B cell (primary cell): ENCODE results near the gene URAD. TPM values are rescaled to one million over a fixed set of nuclear protein-coding genes. Genes with fewer than 3 reads are reported as not detected.
A peak's percentile ranks its signal among the peaks of the same experiment; 100 is the strongest.

Source experiments
- ATAC-seq: fragments of 200-7000 bp; cut with Tn5 transposase; one replicate; pipeline ENCODE4 v1.10.0; 2021; ENCODE audit warnings: low read depth, mild to moderate bottlenecking, moderate number of reproducible peaks, moderate library complexity
- CTCF ChIA-PET: fragments of 350-600 bp; sonication (Branson Sonifier 250); formaldehyde crosslinking; loops from one replicate; lab custom pipeline; 2021; ENCODE audit warnings: antibody characterized with exemption, inconsistent platforms; lab: Charles Lee
- POLR2A ChIA-PET: fragments of 350-600 bp; sonication (Branson Sonifier 250); formaldehyde crosslinking; loops from one replicate; lab custom pipeline; 2021; ENCODE audit warnings: antibody characterized with exemption; lab: Charles Lee
- DNase-seq: peaks from one replicate; pipeline ENCODE4 v3.0.0; 2013
- H2AFZ ChIP-seq: 2 replicates; pipeline ENCODE4 v1.6.1; 2012; ENCODE audit warnings: mild to moderate bottlenecking, low read depth, low read length; ENCODE audit not compliant: insufficient read depth, poor library complexity, severe bottlenecking
- H3K27ac ChIP-seq, 2 donors: 1 replicate in 1 of 2; 2 replicates in 1 of 2; pipeline ENCODE4 v1.5.1; 2012 to 2013; ENCODE audit warnings: low read length in 2 of 2, mild to moderate bottlenecking in 2 of 2, moderate library complexity in 1 of 2
- H3K27me3 ChIP-seq, 4 experiments: fragments of 200-600 bp in 1 of 4; sonication (generic) in 1 of 4; replicated peaks in 1 of 4; 1 replicate in 2 of 4; 2 replicates in 2 of 4; pipeline versions ENCODE4 v1.6.1 to v1.7.0; 2013 to 2016; ENCODE audit warnings: low read length in 3 of 4, mild to moderate bottlenecking in 2 of 4, mixed read lengths in 1 of 4, moderate library complexity in 1 of 4; ENCODE audit not compliant: insufficient read depth in 4 of 4, control insufficient read depth in 3 of 4; ENCODE audit errors: control extremely low read depth in 1 of 4
- H3K36me3 ChIP-seq, 2 experiments: replicated peaks in 1 of 2; 1 replicate in 1 of 2; 2 replicates in 1 of 2; pipeline versions ENCODE4 v1.6.1 to v1.7.1; 2013; ENCODE audit warnings: low read length in 1 of 2; ENCODE audit not compliant: insufficient read depth in 2 of 2, control insufficient read depth in 1 of 2; ENCODE audit errors: control extremely low read depth in 1 of 2, extremely low read depth in 1 of 2
- H3K4me1 ChIP-seq, 2 donors: fragments of 200-600 bp in 1 of 2; sonication (generic) in 1 of 2; 1 replicate in 1 of 2; 2 replicates in 1 of 2; pipeline versions ENCODE4 v1.5.1 to v1.6.1; 2013 to 2017; ENCODE audit warnings: low read length in 2 of 2; ENCODE audit not compliant: control insufficient read depth in 2 of 2, insufficient read depth in 2 of 2
- H3K4me2 ChIP-seq: replicated peaks from 2 replicates; pipeline ENCODE3; 2012; ENCODE audit warnings: mild to moderate bottlenecking, low read depth, low read length; ENCODE audit not compliant: poor library complexity, severe bottlenecking
- H3K4me3 ChIP-seq, 5 experiments: fragments of 200-600 bp in 1 of 5; sonication (generic) in 1 of 5; 1 replicate in 3 of 5; 2 replicates in 2 of 5; pipeline versions ENCODE4 v1.5.1 to v1.7.0; 2011 to 2016; ENCODE audit warnings: low read length in 4 of 5, mild to moderate bottlenecking in 4 of 5, low read depth in 2 of 5, control low read depth in 1 of 5, moderate library complexity in 1 of 5; ENCODE audit not compliant: insufficient read depth in 1 of 5; ENCODE audit errors: control extremely low read depth in 1 of 5, extremely low read depth in 1 of 5
- H3K79me2 ChIP-seq: fragments of 200-600 bp; sonication (generic); one replicate; pipeline ENCODE4 v1.6.0; 2016; ENCODE audit warnings: low read length; ENCODE audit not compliant: control insufficient read depth, insufficient read depth
- H3K9ac ChIP-seq: fragments of 200-600 bp; sonication (generic); 2 replicates; pipeline ENCODE4 v1.6.1; 2017; ENCODE audit warnings: mild to moderate bottlenecking, low read length, moderate library complexity
- H3K9me3 ChIP-seq, 3 donors: one replicate each; pipeline versions ENCODE4 v1.6.1 to v1.7.1; 2013; ENCODE audit warnings: low read length in 2 of 3; ENCODE audit not compliant: control insufficient read depth in 2 of 3, insufficient read depth in 1 of 3; ENCODE audit errors: control extremely low read depth in 1 of 3
- H4K20me1 ChIP-seq: 2 replicates; pipeline ENCODE4 v1.6.0; 2012; ENCODE audit warnings: mild to moderate bottlenecking, low read length; ENCODE audit not compliant: insufficient read depth, control insufficient read depth, poor library complexity, severe bottlenecking
- H3K27ac Mint-ChIP-seq: one replicate; pipeline ENCODE4 v1.8.0; 2021; ENCODE audit warnings: mixed read lengths
- H3K27me3 Mint-ChIP-seq: one replicate; pipeline ENCODE4 v1.8.0; 2021; ENCODE audit warnings: mixed read lengths
- H3K4me1 Mint-ChIP-seq: one replicate; pipeline ENCODE4 v1.8.0; 2021; ENCODE audit warnings: mixed read lengths
- H3K4me3 Mint-ChIP-seq: one replicate; pipeline ENCODE4 v1.8.0; 2021; ENCODE audit warnings: mixed read lengths
- H3K9me3 Mint-ChIP-seq: one replicate; pipeline ENCODE4 v1.8.0; 2022; ENCODE audit warnings: mixed read lengths; ENCODE audit not compliant: insufficient read depth
- EZH2 ChIP-seq: IDR thresholded peaks from 2 replicates; pipeline ENCODE4 v1.6.1; 2012; ENCODE audit warnings: borderline replicate concordance, low read depth, mild to moderate bottlenecking, moderate library complexity, low read length; ENCODE audit not compliant: insufficient read depth, poor library complexity, severe bottlenecking
- WGBS: methylation state at CpG from one replicate; pipeline ENCODE4 v1.1.5; 2013; ENCODE audit warnings: missing lambda C conversion rate; ENCODE audit not compliant: insufficient coverage; 5-methylcytosine and 5-hydroxymethylcytosine counted together
- intact Hi-C: fragments of 100-400 bp; cut with micrococcal nuclease; formaldehyde crosslinking; loops from one replicate; pipeline ENCODE4 v1.10.0; 2022
- polyA plus RNA-seq: library from polyadenylated mRNA; depleted of rRNA; stranded (reverse); fragments of >200 nt; gene quantifications from 2 replicates; pipeline ENCODE4 v1.2.3, GENCODE V29; 2012
- total RNA-seq, 2 donors: library from RNA; stranded (reverse); fragments of 120-200 nt in 1 of 2; gene quantifications; 1 replicate in 1 of 2; 2 replicates in 1 of 2; pipeline versions ENCODE4 v1.2.3 to v1.2.4, GENCODE V29; 2013 to 2022
- TF ChIP-seq, protein P1 (sequence below): fragments of 200-600 bp; IDR thresholded peaks from one replicate; pipeline ENCODE4 v1.8.0; 2022; ENCODE audit warnings: antibody characterized with exemption, mild to moderate bottlenecking

The URAD gene
- total and polyA plus RNA-seq, 2 donors (not counting 1 experiment from before 2014, with no cell fraction given) = not detected

DNA sequence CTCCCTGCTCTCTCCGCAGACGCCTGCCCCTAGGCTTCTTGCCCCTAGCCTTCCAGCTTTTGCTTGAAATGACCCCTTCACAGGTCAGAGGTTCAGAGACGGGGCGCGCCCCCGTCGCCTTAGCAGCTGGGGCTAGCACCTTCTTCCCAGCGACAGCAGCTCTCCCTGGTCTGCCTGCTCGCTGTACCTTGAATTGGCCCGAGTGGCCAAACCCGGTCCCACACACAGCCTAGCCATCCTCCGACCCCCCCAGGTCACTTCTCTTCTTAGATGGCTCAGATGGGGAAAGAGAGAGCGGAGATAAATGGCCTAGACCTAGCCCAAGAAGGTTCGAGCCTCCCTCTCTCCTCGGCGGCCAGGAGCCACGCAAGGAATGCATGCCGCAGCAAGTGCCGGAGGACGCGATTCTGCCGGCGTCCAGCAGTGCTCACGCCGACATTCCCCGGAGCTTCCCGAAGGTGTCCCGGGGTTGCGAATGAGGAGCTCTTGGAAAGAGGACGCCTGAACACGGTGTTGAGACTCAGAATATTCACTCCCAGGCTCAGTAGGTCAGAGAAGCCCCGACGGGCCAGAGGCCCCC, 20.7 kb downstream of the URAD start:
- Histone ChIP-seq H3K27ac (no peak overlapping the region), H3K4me1 (peaks cover 43 to 56% of the 10 kb centered on the region in 2 donors), H4K20me1 (no peaks in the 10 kb centered on the region), H3K4me3 (peak overlapping the region in 3 of 5 experiments; percentile 25 to 41 (median 27)), H3K9ac (peak overlapping the region; percentile 44), H3K79me2 (no peaks in the 10 kb centered on the region), H3K36me3 (no peaks in the 10 kb centered on the region), H3K9me3 (peaks cover 0 to 58% (median 0%) of the 10 kb centered on the region in 3 donors), H3K27me3 (peaks cover 0 to 91% (median 68%) of the 10 kb centered on the region in 4 experiments), H3K4me2 (peak overlapping the region; percentile 78), H2AFZ (no peak overlapping the region)
- Mint-ChIP-seq H3K4me3 (peak overlapping the region; percentile 82), H3K27ac (peak overlapping the region; percentile 50), H3K4me1 (peaks cover 34% of the 10 kb centered on the region), H3K27me3 (peaks cover 76% of the 10 kb centered on the region), H3K9me3 (no peaks in the 10 kb centered on the region)
- POLR2A ChIA-PET = no interaction called here
- intact Hi-C loops = loop anchor here (5.0 kb wide), 1 partner anchor 46 kb away; no protein-coding TSS in a partner anchor
- CTCF ChIA-PET = interaction anchor here (0.6 to 3.4 kb wide), 4 partner anchors 12 to 141 kb away, joined by 3 to 15 read pairs (median 6); no protein-coding TSS in a partner anchor
- DNase-seq = no peak
- no peak for ATAC-seq
- 14% methylated on average over 29 of the region's 33 CpGs for WGBS
- TF ChIP-seq, protein P1, sequence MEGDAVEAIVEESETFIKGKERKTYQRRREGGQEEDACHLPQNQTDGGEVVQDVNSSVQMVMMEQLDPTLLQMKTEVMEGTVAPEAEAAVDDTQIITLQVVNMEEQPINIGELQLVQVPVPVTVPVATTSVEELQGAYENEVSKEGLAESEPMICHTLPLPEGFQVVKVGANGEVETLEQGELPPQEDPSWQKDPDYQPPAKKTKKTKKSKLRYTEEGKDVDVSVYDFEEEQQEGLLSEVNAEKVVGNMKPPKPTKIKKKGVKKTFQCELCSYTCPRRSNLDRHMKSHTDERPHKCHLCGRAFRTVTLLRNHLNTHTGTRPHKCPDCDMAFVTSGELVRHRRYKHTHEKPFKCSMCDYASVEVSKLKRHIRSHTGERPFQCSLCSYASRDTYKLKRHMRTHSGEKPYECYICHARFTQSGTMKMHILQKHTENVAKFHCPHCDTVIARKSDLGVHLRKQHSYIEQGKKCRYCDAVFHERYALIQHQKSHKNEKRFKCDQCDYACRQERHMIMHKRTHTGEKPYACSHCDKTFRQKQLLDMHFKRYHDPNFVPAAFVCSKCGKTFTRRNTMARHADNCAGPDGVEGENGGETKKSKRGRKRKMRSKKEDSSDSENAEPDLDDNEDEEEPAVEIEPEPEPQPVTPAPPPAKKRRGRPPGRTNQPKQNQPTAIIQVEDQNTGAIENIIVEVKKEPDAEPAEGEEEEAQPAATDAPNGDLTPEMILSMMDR = no peak
- no peak for TF ChIP-seq EZH2

DNA sequence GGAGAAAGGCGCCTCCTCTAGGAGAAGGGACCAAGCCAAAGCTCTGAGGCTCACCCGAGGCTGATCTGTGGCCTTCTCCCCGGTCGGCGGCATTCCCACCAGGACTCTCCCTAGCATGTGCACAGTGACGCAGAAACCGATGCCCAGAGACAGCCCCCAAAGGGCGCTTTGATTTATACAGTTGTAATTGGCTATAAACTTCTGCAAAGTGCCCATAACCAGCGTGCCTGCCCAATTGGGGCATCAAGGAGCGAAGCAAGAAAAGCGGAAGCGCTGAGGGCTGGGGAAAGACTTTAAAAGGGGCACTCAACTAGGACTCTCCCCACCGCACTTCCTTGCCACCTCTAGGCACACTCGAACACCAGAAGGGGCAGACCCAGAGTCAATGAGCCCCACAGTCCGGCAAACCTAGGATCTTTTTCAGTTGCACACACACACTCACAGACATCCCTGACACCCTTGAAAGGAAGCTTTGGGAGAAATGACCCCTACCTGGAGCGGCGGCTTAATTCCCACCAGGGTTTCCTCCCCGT, 21.2 kb downstream of the URAD start:
- peak; percentile 67 for DNase-seq
- Mint-ChIP-seq H3K27me3 (peaks cover 77% of the 10 kb centered on the region), H3K27ac (peak overlapping the region; percentile 73), H3K4me1 (peaks cover 34% of the 10 kb centered on the region), H3K9me3 (no peaks in the 10 kb centered on the region), H3K4me3 (peak overlapping the region; percentile 82)
- WGBS = 7% methylated on average over 16 of the region's 18 CpGs
- Histone ChIP-seq H3K27ac (no peak overlapping the region), H3K4me1 (peaks cover 43 to 56% of the 10 kb centered on the region in 2 donors), H3K27me3 (peaks cover 0 to 93% (median 68%) of the 10 kb centered on the region in 4 experiments), H4K20me1 (no peaks in the 10 kb centered on the region), H3K9me3 (peaks cover 0 to 58% (median 0%) of the 10 kb centered on the region in 3 donors), H3K4me2 (peak overlapping the region; percentile 78), H3K9ac (no peak overlapping the region), H2AFZ (no peak overlapping the region), H3K79me2 (no peaks in the 10 kb centered on the region), H3K36me3 (no peaks in the 10 kb centered on the region), H3K4me3 (peak overlapping the region in 2 of 5 experiments; percentile 11 to 27)
- intact Hi-C loops = loop anchor here (5.0 kb wide), 1 partner anchor 45 kb away; no protein-coding TSS in a partner anchor
- TF ChIP-seq, protein P1 = no peak
- no peak for TF ChIP-seq EZH2
- POLR2A ChIA-PET = no interaction called here
- ATAC-seq = peak; percentile 34
- CTCF ChIA-PET = interaction anchor here (0.6 to 3.4 kb wide), 4 partner anchors 13 to 140 kb away, joined by 3 to 15 read pairs (median 6); no protein-coding TSS in a partner anchor
